HepG2 (cell line): ENCODE results near the gene WDR82. TPM values are rescaled to one million over a fixed set of nuclear protein-coding genes. Genes with fewer than 3 reads are reported as not detected.
A peak's percentile ranks its signal among the peaks of the same experiment; 100 is the strongest.

Experiments used
- ARNTL ChIP-seq: sonication (generic); formaldehyde crosslinking; IDR thresholded peaks from 2 replicates; pipeline ENCODE4 v1.4.0; 2020; ENCODE audit warnings: mild to moderate bottlenecking, missing genetic modification reagents
- CENPBD1 ChIP-seq: sonication (generic); formaldehyde crosslinking; IDR thresholded peaks from 2 replicates; pipeline ENCODE4 v1.8.0; 2022; ENCODE audit warnings: missing genetic modification reagents, low read depth, mild to moderate bottlenecking, borderline replicate concordance
- KDM2A ChIP-seq: sonication (generic); formaldehyde crosslinking; IDR thresholded peaks from 2 replicates; pipeline ENCODE4 v1.4.0; 2020; ENCODE audit warnings: low read depth, missing genetic modification reagents, borderline replicate concordance
- KLF11 ChIP-seq: IDR thresholded peaks from 2 replicates; pipeline ENCODE4 v1.6.1; 2016; ENCODE audit warnings: missing compliant biosample characterization
- POGK ChIP-seq: sonication (generic); formaldehyde crosslinking; conservative IDR thresholded peaks from 2 replicates; pipeline ENCODE4 v1.8.0; 2022; ENCODE audit warnings: mild to moderate bottlenecking, moderate library complexity, missing genetic modification reagents
- SIN3A ChIP-seq: IDR thresholded peaks from 2 replicates; pipeline ENCODE4 v1.6.1; 2011; ENCODE audit warnings: low read depth, mild to moderate bottlenecking, control low read depth, low read length, borderline replicate concordance
- SP140L ChIP-seq: sonication (generic); formaldehyde crosslinking; IDR thresholded peaks from 2 replicates; pipeline ENCODE4 v1.4.0; 2020; ENCODE audit warnings: missing genetic modification reagents, borderline replicate concordance
- THAP7 ChIP-seq: sonication (generic); formaldehyde crosslinking; IDR thresholded peaks from 2 replicates; pipeline ENCODE4 v1.8.1; 2023; ENCODE audit warnings: mild to moderate bottlenecking, missing genetic modification reagents
- ZC3H13 ChIP-seq: sonication (generic); formaldehyde crosslinking; IDR thresholded peaks from 2 replicates; pipeline ENCODE4 v1.8.1; 2023; ENCODE audit warnings: mild to moderate bottlenecking, missing genetic modification reagents, moderate library complexity
- ZFX ChIP-seq: sonication (generic); formaldehyde crosslinking; IDR thresholded peaks from 2 replicates; pipeline ENCODE4 v1.4.0; 2020; ENCODE audit warnings: mild to moderate bottlenecking, low read depth, missing genetic modification reagents, moderate library complexity
- ZHX1 ChIP-seq: sonication (generic); formaldehyde crosslinking; IDR thresholded peaks from 2 replicates; pipeline ENCODE4 v1.8.1; 2022; ENCODE audit warnings: low read depth, mild to moderate bottlenecking, missing genetic modification reagents
- ZNF143 ChIP-seq: sonication (generic); formaldehyde crosslinking; IDR thresholded peaks from 2 replicates; pipeline ENCODE4 v1.4.0; 2020; ENCODE audit warnings: missing genetic modification reagents
- ZNF318 ChIP-seq: sonication (generic); formaldehyde crosslinking; IDR thresholded peaks from 2 replicates; pipeline ENCODE4 v1.4.0; 2020; ENCODE audit warnings: mild to moderate bottlenecking, missing genetic modification reagents
- ZNF720 ChIP-seq: sonication (generic); formaldehyde crosslinking; IDR thresholded peaks from 2 replicates; pipeline ENCODE4 v1.4.0; 2020; ENCODE audit warnings: missing genetic modification reagents
- ZNF839 ChIP-seq: sonication (generic); formaldehyde crosslinking; IDR thresholded peaks from 2 replicates; pipeline ENCODE4 v1.4.0; 2020; ENCODE audit warnings: missing genetic modification reagents, mild to moderate bottlenecking, borderline replicate concordance
- polyA plus RNA-seq, 8 experiments: library from polyadenylated mRNA; depleted of rRNA in 3 of 8; stranded (reverse) in 7 of 8; unstranded in 1 of 8; fragments of >200 nt; fragmentation: Illumina TruSeq in 4 of 8; extraction: Trizol in 4 of 8; gene quantifications; 2 replicates each; pipeline versions ENCODE4 v1.2.1 to v1.2.3, GENCODE V29; 2011 to 2016; ENCODE audit warnings: low read depth in 4 of 8, missing spikeins in 1 of 8, mixed read lengths in 1 of 8; ENCODE audit not compliant: insufficient read depth in 1 of 8
- total RNA-seq, 5 experiments: library from RNA; depleted of rRNA; stranded (reverse); fragments of >200 nt; fragmentation: Illumina TruSeq; extraction: Trizol; gene quantifications; 2 replicates each; pipeline ENCODE4 v1.2.3, GENCODE V29; 2016; ENCODE audit warnings: low read depth in 1 of 5

The WDR82 gene
- total and polyA plus RNA-seq, 2 of the 13 experiments (the other 11 are each of a cell fraction or from before 2014, with no cell fraction given), result 39.1 to 59.5 TPM

- TF ChIP-seq SIN3A (0 out of 2 replicates have a peak, but pooled peaks have one; percentile 18), SP140L (CRISPR knock-in tag) (no peak), KDM2A (CRISPR knock-in tag) (no peak), ZNF318 (0 out of 2 replicates have a peak, but pooled peaks have one; percentile 21), ARNTL (CRISPR knock-in tag) (no peak), ZNF839 (CRISPR knock-in tag) (0 out of 2 replicates have a peak, but pooled peaks have one; percentile 2), CENPBD1 (CRISPR knock-in tag) (no peak), POGK (peak; percentile 40; the same call in 1 of the 2 replicates), ZC3H13 (CRISPR knock-in tag) (no peak), ZHX1 (CRISPR knock-in tag) (peak; percentile 68; the same call in 1 of the 2 replicates), ZFX (CRISPR knock-in tag) (peak; percentile 86), ZNF143 (CRISPR knock-in tag) (no peak), THAP7 (CRISPR knock-in tag) (no peak), ZNF720 (no peak), KLF11 (CRISPR knock-in tag) (0 out of 2 replicates have a peak, but pooled peaks have one; percentile 4)
Observed at GRCh38 chr3:52277972-52278509, 408 bp downstream of the WDR82 start (continued).
